Heart left ventricle (tissue), 13 donors: ENCODE results near the gene COL20A1.

ENCODE experiments used
- POLR2A ChIP-seq, 2 donors: fragments of 450-650 bp; IDR thresholded peaks; one replicate each; pipeline ENCODE4 v1.6.1; 2017; ENCODE audit warnings: antibody characterized with exemption in 2 of 2, mild to moderate bottlenecking in 2 of 2, moderate library complexity in 2 of 2
- TF ChIP-seq, protein P1 (sequence below), 12 donors: fragments of 200-600 bp; sonication (generic) in 4 of 12; IDR thresholded peaks; one replicate each; pipeline versions ENCODE4 v1.5.0 to v1.8.0; 2018 to 2022; ENCODE audit warnings: antibody characterized with exemption in 12 of 12, mild to moderate bottlenecking in 5 of 12
- donor health status: ischemic (EF 13 %, LVEDD 7.1; RV severe dilation, severe dysfunction).
- donor health status: DM: no; HTN: yes; CAD: no.
- donor health status: DM: no; HTN: no; CAD: no.
- donor health status: ischemic (EF 25% LVEDD 6.9; RV normal size, moderate dysfunction).
- donor health status: ischemic (EF 25% LVEDD 5.7; RV mildly dilated, moderate dysfunction).
- donor health status: ischemic (EF 35%, LVEDD 5.7; RV mildly dilated, moderate dysfunction).
- donor health status: nonischemic (EF 11% LVEDD 7.7; RV severe dilation, severe dysfunction).
- donor health status: DM: yes; HTN: yes; CAD: no.
- donor health status: PGD.
- donor health status: ischemic (EF 29% LVEDD 5.4; RV normal size, mild dysfunction).
- donor health status: nonischemic (EF 23%, LVEDD 6.1; RV moderate dilation, normal function).

DNA sequence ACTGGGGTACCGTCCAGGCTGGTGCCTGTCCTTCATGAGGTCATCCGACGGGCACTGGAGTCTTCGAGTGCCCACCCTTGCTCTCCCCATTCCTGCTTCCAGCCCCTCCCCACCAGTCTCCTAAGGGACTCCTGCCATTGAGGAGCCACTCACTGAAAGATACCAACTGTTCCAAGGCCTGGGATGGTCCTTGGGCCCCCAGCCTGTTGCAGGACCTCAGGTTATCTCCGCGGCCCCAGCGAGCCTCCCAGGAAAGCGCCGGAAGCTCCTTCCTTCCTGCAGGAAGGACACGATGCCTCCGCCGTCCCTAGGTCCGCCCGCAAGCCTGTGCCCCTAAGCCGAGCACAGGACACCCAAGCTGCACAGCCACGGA is 39.9 kb upstream of the COL20A1 start:
- TF ChIP-seq, protein P1, sequence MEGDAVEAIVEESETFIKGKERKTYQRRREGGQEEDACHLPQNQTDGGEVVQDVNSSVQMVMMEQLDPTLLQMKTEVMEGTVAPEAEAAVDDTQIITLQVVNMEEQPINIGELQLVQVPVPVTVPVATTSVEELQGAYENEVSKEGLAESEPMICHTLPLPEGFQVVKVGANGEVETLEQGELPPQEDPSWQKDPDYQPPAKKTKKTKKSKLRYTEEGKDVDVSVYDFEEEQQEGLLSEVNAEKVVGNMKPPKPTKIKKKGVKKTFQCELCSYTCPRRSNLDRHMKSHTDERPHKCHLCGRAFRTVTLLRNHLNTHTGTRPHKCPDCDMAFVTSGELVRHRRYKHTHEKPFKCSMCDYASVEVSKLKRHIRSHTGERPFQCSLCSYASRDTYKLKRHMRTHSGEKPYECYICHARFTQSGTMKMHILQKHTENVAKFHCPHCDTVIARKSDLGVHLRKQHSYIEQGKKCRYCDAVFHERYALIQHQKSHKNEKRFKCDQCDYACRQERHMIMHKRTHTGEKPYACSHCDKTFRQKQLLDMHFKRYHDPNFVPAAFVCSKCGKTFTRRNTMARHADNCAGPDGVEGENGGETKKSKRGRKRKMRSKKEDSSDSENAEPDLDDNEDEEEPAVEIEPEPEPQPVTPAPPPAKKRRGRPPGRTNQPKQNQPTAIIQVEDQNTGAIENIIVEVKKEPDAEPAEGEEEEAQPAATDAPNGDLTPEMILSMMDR (IDR thresholded peaks at IDR 0.05), result no peak
- TF ChIP-seq POLR2A (IDR thresholded peaks at IDR 0.05), result no peak
